Inflammatory macrophage treated with lipopolysaccharide for 4 hours (primary cell): Measurements from ENCODE around the gene TOR4A.

Source experiments
- DNase-seq: peaks from one replicate; pipeline ENCODE4 v3.0.0-alpha.2; 2020

TOR4A gene

GRCh38 chr9:137273095-137273490 is 4.4 kb upstream of the TOR4A start:
- DNase-seq, result no peak

GRCh38 chr9:137273611-137274320 is 3.8 kb upstream of the TOR4A start:
- no peak for DNase-seq

GRCh38 chr9:137275203-137275587 is 2.3 kb upstream of the TOR4A start:
- DNase-seq, result no peak

- peak; percentile 64 for DNase-seq
These were observed 1.7 kb upstream of the TOR4A start for GRCh38 chr9:137275588-137276472.

- no peak for DNase-seq
These were observed 825 bp upstream of the TOR4A start for GRCh38 chr9:137276473-137277328.

GRCh38 chr9:137278061-137278701 is 655 bp downstream of the TOR4A start:
- peak; percentile 52 for DNase-seq

GRCh38 chr9:137278721-137279711 is 1.5 kb downstream of the TOR4A start:
- DNase-seq, result no peak

- no peak for DNase-seq
These were observed 2.4 kb downstream of the TOR4A start for GRCh38 chr9:137279741-137280473.

- no peak for DNase-seq
These were observed 3.2 kb downstream of the TOR4A start for GRCh38 chr9:137280474-137281344.

- no peak for DNase-seq
These were observed 4.0 kb downstream of the TOR4A start for GRCh38 chr9:137281345-137282116.

GRCh38 chr9:137286975-137287383 is 9.5 kb downstream of the TOR4A start:
- DNase-seq, result no peak

- DNase-seq, result no peak
These were observed 15.6 kb downstream of the TOR4A start for GRCh38 chr9:137293094-137293481.

- no peak for DNase-seq
These were observed 16.1 kb downstream of the TOR4A start for GRCh38 chr9:137293482-137294090.

- peak; percentile 47 for DNase-seq
These were observed 16.7 kb downstream of the TOR4A start for GRCh38 chr9:137294091-137294680.

GRCh38 chr9:137294681-137295237 is 17.2 kb downstream of the TOR4A start:
- peak; percentile 25 for DNase-seq

GRCh38 chr9:137295238-137295811 is 17.8 kb downstream of the TOR4A start:
- DNase-seq, result peak; percentile 21
